Spleen (tissue), 11 donors: ENCODE data around the gene NMNAT2. TPM values are rescaled to one million over a fixed set of nuclear protein-coding genes. Genes with fewer than 3 reads are reported as not detected.

Source experiments
- DNase-seq: peaks from one replicate; pipeline ENCODE4 v3.0.0-alpha.2; 2020
- H3K27ac ChIP-seq, 8 donors: fragments of 200-600 bp; sonication (generic) in 7 of 8; 1 replicate in 4 of 8; 2 replicates in 4 of 8; pipeline versions ENCODE4 v1.5.0 to v1.8.0; 2016 to 2021; ENCODE audit warnings: inconsistent platforms in 4 of 8, mild to moderate bottlenecking in 4 of 8, moderate library complexity in 1 of 8
- H3K27me3 ChIP-seq, 7 donors: fragments of 200-600 bp; sonication (generic) in 6 of 7; replicated peaks in 1 of 7; 1 replicate in 4 of 7; 2 replicates in 3 of 7; pipeline versions ENCODE4 v1.5.0 to v1.8.0; 2016 to 2021; ENCODE audit warnings: inconsistent platforms in 3 of 7, mild to moderate bottlenecking in 1 of 7
- H3K36me3 ChIP-seq, 6 donors: fragments of 200-600 bp; sonication (generic) in 5 of 6; 1 replicate in 4 of 6; 2 replicates in 2 of 6; pipeline versions ENCODE4 v1.5.0 to v1.8.0; 2016 to 2021; ENCODE audit warnings: inconsistent platforms in 2 of 6
- H3K4me1 ChIP-seq, 6 donors: fragments of 200-600 bp; sonication (generic) in 5 of 6; 1 replicate in 3 of 6; 2 replicates in 3 of 6; pipeline versions ENCODE4 v1.5.0 to v1.8.0; 2016 to 2021; ENCODE audit warnings: inconsistent platforms in 3 of 6
- H3K4me3 ChIP-seq, 8 donors: fragments of 200-600 bp; sonication (generic) in 7 of 8; 1 replicate in 4 of 8; 2 replicates in 4 of 8; pipeline versions ENCODE4 v1.5.0 to v1.8.0; 2016 to 2021; ENCODE audit warnings: inconsistent platforms in 4 of 8, mild to moderate bottlenecking in 4 of 8, moderate library complexity in 2 of 8
- H3K9me3 ChIP-seq, 8 donors: fragments of 200-600 bp; sonication (generic) in 7 of 8; 1 replicate in 4 of 8; 2 replicates in 4 of 8; pipeline versions ENCODE4 v1.5.0 to v1.8.0; 2016 to 2021; ENCODE audit warnings: inconsistent platforms in 4 of 8
- POLR2A ChIP-seq, 3 donors: fragments of 450-650 bp; IDR thresholded peaks; one replicate each; pipeline ENCODE4 v1.5.1; 2017; ENCODE audit warnings: antibody characterized with exemption in 3 of 3, mild to moderate bottlenecking in 1 of 3
- POLR2AphosphoS5 ChIP-seq, 3 donors: sonication (generic); formaldehyde crosslinking; IDR thresholded peaks; one replicate each; pipeline ENCODE4 v1.5.1; 2017; ENCODE audit warnings: antibody characterized with exemption in 3 of 3
- WGBS, 5 donors: extraction: QIAGEN DNeasy Blood & Tissue Kit in 3 of 5; methylation state at CpG; one replicate each; pipeline versions ENCODE4 v1.1.5 to v1.1.7; 2013 to 2018; 5-methylcytosine and 5-hydroxymethylcytosine counted together
- intact Hi-C: fragments of 100-400 bp; cut with DNase I; formaldehyde crosslinking; loops from one replicate; pipeline ENCODE4 v1.15.0; 2023; ENCODE audit warnings: low total_unique reads
- polyA plus RNA-seq, 3 donors: library from polyadenylated mRNA; stranded (reverse); fragments of 200-250 nt; gene quantifications; one replicate each; pipeline ENCODE4 v1.2.1, GENCODE V29; 2013
- total RNA-seq, 7 donors: library from RNA; depleted of rRNA in 3 of 7; stranded (reverse); fragments of >200 nt in 3 of 7; fragmentation: NEBNext Ultra II Directional in 4 of 7; extraction: Animal tissue kit (Norgen Biotek cat#: 25700) in 4 of 7; gene quantifications; one replicate each; pipeline versions ENCODE4 v1.1.0 to v1.2.1, GENCODE V29; 2016 to 2021
- TF ChIP-seq, protein P1 (sequence below), 11 experiments: fragments of 200-600 bp in 7 of 11; fragments of 450-650 bp in 4 of 11; sonication (generic) in 4 of 11; IDR thresholded peaks in 8 of 11; conservative IDR thresholded peaks in 3 of 11; 1 replicate in 7 of 11; 2 replicates in 4 of 11; pipeline versions ENCODE4 v1.4.0 to v1.8.0; 2016 to 2021; ENCODE audit warnings: antibody characterized with exemption in 11 of 11, inconsistent platforms in 4 of 11, mild to moderate bottlenecking in 1 of 11
- donor health status: healthy with polysubstance abuse.
- donor health status: DM: no; HTN: no; CAD: no; lungs with moderate emphysema.
- donor health status: DM: no; HTN: no; CAD: no.
- donor health status: Bipolar disorder and iron deficiency.
- donor health status: healthy.
- donor health status: DM: no; HTN: no; CAD: no.
- donor health status: DM: yes; HTN: yes; CAD: no.

NMNAT2 gene
- total and polyA plus RNA-seq, 10 donors: 0.05 to 1.7 (median 0.17) TPM

DNA sequence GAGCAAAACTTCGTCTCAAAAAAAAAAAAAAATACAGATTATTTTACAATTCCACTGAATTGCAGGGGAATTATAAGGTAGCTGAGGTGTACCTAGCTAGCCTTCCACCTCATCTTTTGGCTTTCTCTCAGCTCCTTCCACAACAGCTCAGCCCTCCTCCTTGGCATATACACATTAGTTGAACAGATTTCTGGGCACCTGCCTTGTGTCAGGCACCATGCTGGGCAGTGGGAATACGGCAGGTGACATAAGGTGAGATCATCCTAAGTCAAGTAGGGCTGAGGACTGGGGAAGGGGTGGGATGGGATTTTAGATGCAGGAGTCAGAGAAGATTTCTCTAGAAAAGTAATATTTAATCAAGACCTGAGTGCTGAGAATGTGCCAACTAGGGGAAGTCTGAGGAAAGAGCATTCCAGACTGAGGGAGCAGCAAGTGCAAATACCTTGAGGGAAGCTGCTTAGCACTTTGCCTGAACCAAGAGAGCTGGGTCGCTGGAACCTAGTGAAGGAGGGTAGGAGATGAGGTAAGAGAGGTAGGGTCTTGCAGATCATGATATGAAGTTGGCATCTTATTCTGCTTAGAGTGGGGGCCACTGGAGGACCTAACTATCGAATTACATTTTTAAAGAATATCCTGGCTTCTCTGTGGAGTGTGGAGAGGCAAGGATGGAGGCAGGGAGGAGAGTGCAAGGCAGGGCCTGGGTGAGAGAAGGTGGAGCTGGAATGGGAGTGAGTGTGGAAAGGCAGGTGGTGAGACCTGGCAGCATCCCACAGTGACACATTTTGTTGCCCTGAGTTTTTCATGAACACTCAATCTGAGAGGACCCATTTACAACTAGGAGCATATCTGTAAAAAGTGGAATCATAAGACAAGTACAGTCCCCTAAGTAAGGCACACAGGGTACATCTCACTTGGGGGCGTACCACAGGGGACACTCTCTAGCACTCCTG lies 203.9 kb downstream of the NMNAT2 start:
- H3K4me1 ChIP-seq: peaks cover 0 to 22% (median 11%) of the 10 kb centered on the region in 6 donors
- TF ChIP-seq POLR2AphosphoS5 (IDR thresholded peaks at IDR 0.05): no peak
- TF ChIP-seq POLR2A (IDR thresholded peaks at IDR 0.05): no peak
- TF ChIP-seq, protein P1, sequence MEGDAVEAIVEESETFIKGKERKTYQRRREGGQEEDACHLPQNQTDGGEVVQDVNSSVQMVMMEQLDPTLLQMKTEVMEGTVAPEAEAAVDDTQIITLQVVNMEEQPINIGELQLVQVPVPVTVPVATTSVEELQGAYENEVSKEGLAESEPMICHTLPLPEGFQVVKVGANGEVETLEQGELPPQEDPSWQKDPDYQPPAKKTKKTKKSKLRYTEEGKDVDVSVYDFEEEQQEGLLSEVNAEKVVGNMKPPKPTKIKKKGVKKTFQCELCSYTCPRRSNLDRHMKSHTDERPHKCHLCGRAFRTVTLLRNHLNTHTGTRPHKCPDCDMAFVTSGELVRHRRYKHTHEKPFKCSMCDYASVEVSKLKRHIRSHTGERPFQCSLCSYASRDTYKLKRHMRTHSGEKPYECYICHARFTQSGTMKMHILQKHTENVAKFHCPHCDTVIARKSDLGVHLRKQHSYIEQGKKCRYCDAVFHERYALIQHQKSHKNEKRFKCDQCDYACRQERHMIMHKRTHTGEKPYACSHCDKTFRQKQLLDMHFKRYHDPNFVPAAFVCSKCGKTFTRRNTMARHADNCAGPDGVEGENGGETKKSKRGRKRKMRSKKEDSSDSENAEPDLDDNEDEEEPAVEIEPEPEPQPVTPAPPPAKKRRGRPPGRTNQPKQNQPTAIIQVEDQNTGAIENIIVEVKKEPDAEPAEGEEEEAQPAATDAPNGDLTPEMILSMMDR (IDR thresholded peaks at IDR 0.05 in 8 of 11, conservative IDR thresholded peaks at IDR 0.05 in 3 of 11): no peak
- H3K4me3 ChIP-seq: no peak overlapping the region
- DNase-seq: no peak
- intact Hi-C loops: no loop called here
- 83 to 93% (median 90%) methylated on average over 5 of the region's 5 CpGs for WGBS, 5 donors
- H3K27ac ChIP-seq: no peak overlapping the region
- no peaks in the 10 kb centered on the region for H3K36me3 ChIP-seq
- peaks cover 0 to 32% (median 0%) of the 10 kb centered on the region in 7 donors for H3K27me3 ChIP-seq
- H3K9me3 ChIP-seq: no peaks in the 10 kb centered on the region

DNA sequence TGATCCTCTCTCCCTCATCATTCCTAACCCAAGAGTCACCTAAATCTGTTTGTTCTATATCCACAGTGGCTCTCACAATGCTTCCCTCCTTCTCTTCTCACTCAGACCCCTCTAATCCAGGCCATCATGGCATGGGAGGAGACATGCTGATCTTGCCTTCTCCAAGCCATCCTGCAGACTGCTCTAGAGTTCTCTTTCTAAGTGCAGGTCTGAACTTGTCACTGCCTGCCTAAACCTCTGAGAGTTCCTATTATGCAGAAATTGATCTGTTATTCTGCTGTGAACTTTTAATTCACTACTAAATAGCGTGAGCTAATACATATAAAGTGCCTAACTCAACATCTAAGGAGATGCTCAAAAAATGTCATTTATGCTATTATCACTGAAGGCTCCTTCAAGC lies 205.3 kb downstream of the NMNAT2 start:
- TF ChIP-seq POLR2AphosphoS5 (IDR thresholded peaks at IDR 0.05) (no peak), POLR2A (IDR thresholded peaks at IDR 0.05) (no peak)
- TF ChIP-seq, protein P1 (IDR thresholded peaks at IDR 0.05 in 8 of 11, conservative IDR thresholded peaks at IDR 0.05 in 3 of 11): no peak
- 80 to 98% (median 88%) methylated on average over 1 of the region's 1 CpG for WGBS, 5 donors
- Histone ChIP-seq H3K27ac (no peak overlapping the region), H3K4me3 (no peak overlapping the region), H3K4me1 (peaks cover 0 to 9% (median 2%) of the 10 kb centered on the region in 6 donors), H3K9me3 (no peaks in the 10 kb centered on the region), H3K36me3 (no peaks in the 10 kb centered on the region), H3K27me3 (peaks cover 0 to 32% (median 0%) of the 10 kb centered on the region in 7 donors)
- intact Hi-C loops: no loop called here
- DNase-seq: no peak

DNA sequence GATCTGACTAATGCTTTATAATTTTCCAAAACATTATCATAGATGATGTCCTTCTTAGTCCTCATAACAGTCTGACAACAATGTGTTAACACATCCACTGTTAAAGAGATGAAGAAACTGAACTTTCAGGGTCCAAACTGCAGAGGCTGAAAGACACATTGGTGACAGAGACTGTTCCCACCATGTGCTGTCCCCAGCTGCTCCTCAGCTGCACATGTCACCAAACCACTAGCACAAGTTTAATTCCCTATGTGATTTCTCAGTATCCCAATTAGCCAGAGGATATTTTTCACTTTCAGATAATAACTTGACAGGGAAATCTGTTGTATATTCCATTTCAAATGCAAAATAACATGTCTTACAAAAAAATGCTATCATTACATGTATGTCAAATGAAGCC lies 207.5 kb downstream of the NMNAT2 start:
- no peak overlapping the region for H3K4me3 ChIP-seq
- H3K9me3 ChIP-seq: no peaks in the 10 kb centered on the region
- no peak overlapping the region for H3K27ac ChIP-seq
- no peak for DNase-seq
- no peaks in the 10 kb centered on the region for H3K36me3 ChIP-seq
- no peak for TF ChIP-seq POLR2AphosphoS5 (IDR thresholded peaks at IDR 0.05)
- intact Hi-C loops: no loop called here
- H3K4me1 ChIP-seq: peaks cover 0 to 2% (median 0%) of the 10 kb centered on the region in 6 donors
- peaks cover 0 to 46% (median 0%) of the 10 kb centered on the region in 7 donors for H3K27me3 ChIP-seq

DNA sequence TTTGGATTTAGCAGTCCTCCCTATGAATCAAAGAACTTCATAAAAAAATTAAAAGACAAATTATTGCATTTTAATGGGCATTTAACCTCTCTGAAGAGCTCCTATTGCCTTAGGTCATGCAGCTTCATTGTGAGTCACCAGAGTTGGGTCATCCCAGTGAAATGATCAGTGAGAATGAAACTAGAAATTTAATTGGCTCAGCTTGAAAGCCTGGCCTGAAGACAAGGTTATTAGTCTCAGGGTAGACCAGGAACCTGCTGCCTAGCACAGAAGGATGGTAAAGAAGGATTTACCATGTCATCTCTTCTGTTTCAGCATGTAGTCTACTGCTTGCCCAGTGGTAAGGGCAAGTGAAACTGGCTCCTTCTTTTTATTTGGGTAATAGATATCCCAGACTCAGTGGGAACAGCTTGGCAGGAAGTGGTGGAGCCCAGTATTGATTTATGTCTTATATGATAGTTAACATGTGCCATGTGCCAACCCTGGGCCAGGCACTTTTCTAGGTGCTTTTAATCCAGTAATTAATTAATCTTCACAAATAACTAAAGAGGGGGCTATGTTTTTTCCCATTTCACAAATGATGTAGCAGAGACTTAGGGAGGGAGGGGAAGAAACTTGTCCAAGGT lies 208.5 kb downstream of the NMNAT2 start:
- intact Hi-C loops: no loop called here
- TF ChIP-seq, protein P1 (IDR thresholded peaks at IDR 0.05 in 8 of 11, conservative IDR thresholded peaks at IDR 0.05 in 3 of 11): no peak
- TF ChIP-seq POLR2A (IDR thresholded peaks at IDR 0.05) (no peak), POLR2AphosphoS5 (IDR thresholded peaks at IDR 0.05) (no peak)
- H3K4me1 ChIP-seq: no peaks in the 10 kb centered on the region
- H3K27me3 ChIP-seq: peaks cover 0 to 46% (median 0%) of the 10 kb centered on the region in 7 donors
- H3K9me3 ChIP-seq: no peaks in the 10 kb centered on the region
- no peaks in the 10 kb centered on the region for H3K36me3 ChIP-seq
- no peak overlapping the region for H3K4me3 ChIP-seq
- no peak overlapping the region for H3K27ac ChIP-seq
- no peak for DNase-seq
